HL-60 (cell line): Measurements from ENCODE around the gene CHRM5.

Experiments used
- DNase-seq, 2 experiments: peaks; one replicate each; pipeline ENCODE4 v3.0.0-alpha.2; 2010 to 2020; ENCODE audit warnings: low read depth in 1 of 2, low spot score in 1 of 2
- H3K27ac ChIP-seq: fragments of 250-450 bp; sonication (Bioruptor Pico); replicated peaks from 2 replicates; pipeline ENCODE4 v1.5.1; 2020; ENCODE audit warnings: mild to moderate bottlenecking, moderate library complexity
- H3K27me3 ChIP-seq: fragments of 250-450 bp; sonication (Bioruptor Pico); 2 replicates; pipeline ENCODE4 v1.5.1; 2021; ENCODE audit warnings: mild to moderate bottlenecking, moderate library complexity; ENCODE audit not compliant: insufficient read depth, poor library complexity, severe bottlenecking
- H3K4me3 ChIP-seq: replicated peaks from 2 replicates; pipeline ENCODE4 v1.5.1; 2011; ENCODE audit warnings: mild to moderate bottlenecking, control low read depth, low read length; ENCODE audit not compliant: insufficient read depth
- GABPA ChIP-seq: IDR thresholded peaks from 2 replicates; pipeline ENCODE4 v1.6.1; 2012; ENCODE audit warnings: low read depth
- POLR2AphosphoS5 ChIP-seq: IDR thresholded peaks from 2 replicates; pipeline ENCODE4 v1.6.1; 2012; ENCODE audit warnings: low read depth
- REST ChIP-seq: IDR thresholded peaks from 2 replicates; pipeline ENCODE4 v1.6.1; 2012; ENCODE audit warnings: low read depth; ENCODE audit not compliant: insufficient replicate concordance
- SPI1 ChIP-seq: IDR thresholded peaks from 2 replicates; pipeline ENCODE4 v1.6.1; 2012; ENCODE audit warnings: low read depth, mild to moderate bottlenecking, borderline replicate concordance
- TF ChIP-seq, protein P1 (sequence below): IDR thresholded peaks from one replicate; pipeline ENCODE4 v1.5.1; 2011; ENCODE audit warnings: low read length, control low read depth, inconsistent platforms; ENCODE audit not compliant: insufficient read depth

The CHRM5 gene

DNA sequence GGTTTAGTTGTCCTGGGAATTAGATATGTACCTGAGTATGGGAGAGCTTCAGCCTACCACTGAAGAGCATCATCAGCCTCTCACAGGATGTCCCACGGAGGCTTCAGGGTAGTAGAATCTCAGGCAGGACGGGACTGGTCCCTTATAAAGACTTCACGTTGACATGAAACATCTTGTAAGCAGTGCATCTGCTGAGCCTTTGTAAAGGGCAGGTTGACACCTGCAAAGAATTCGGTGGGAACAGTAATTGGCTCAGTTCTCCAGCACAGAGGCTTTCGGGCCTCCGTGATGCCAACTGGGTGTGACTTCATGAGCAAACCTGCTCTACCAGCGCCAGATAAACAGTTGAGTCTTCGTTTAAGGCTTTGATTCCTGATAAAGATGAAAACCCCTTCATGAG lies 97.6 kb downstream of the CHRM5 start:
- Histone ChIP-seq H3K4me3 (no peak overlapping the region), H3K27ac (no peak overlapping the region), H3K27me3 (no peaks in the 10 kb centered on the region)
- TF ChIP-seq POLR2AphosphoS5 = no peak
- TF ChIP-seq SPI1 = no peak
- no peak for TF ChIP-seq GABPA
- TF ChIP-seq, protein P1, sequence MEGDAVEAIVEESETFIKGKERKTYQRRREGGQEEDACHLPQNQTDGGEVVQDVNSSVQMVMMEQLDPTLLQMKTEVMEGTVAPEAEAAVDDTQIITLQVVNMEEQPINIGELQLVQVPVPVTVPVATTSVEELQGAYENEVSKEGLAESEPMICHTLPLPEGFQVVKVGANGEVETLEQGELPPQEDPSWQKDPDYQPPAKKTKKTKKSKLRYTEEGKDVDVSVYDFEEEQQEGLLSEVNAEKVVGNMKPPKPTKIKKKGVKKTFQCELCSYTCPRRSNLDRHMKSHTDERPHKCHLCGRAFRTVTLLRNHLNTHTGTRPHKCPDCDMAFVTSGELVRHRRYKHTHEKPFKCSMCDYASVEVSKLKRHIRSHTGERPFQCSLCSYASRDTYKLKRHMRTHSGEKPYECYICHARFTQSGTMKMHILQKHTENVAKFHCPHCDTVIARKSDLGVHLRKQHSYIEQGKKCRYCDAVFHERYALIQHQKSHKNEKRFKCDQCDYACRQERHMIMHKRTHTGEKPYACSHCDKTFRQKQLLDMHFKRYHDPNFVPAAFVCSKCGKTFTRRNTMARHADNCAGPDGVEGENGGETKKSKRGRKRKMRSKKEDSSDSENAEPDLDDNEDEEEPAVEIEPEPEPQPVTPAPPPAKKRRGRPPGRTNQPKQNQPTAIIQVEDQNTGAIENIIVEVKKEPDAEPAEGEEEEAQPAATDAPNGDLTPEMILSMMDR = no peak
- no peak for TF ChIP-seq REST
- no peak for DNase-seq

DNA sequence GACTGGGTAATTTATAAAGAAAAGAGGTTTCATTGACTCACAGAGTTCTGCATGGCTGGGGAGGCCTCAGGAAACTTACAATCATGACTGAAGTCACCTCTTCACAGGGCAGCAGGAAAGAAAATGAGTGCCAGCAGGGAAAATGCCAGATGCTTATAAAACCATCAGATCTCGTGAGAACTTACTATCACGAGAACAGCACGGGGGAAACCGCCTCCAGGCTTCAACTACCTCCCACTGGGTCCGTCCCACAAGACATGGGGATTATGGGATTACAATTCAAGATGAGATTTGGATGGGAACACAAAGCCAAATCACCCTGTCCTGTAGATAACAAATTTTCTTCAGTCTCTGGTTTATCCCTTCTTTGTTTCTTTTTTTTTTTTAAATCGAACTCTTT lies 101.7 kb downstream of the CHRM5 start:
- DNase-seq = no peak
- no peak overlapping the region for H3K27ac ChIP-seq
- TF ChIP-seq, protein P1 = no peak
- no peaks in the 10 kb centered on the region for H3K27me3 ChIP-seq
- no peak overlapping the region for H3K4me3 ChIP-seq

DNA sequence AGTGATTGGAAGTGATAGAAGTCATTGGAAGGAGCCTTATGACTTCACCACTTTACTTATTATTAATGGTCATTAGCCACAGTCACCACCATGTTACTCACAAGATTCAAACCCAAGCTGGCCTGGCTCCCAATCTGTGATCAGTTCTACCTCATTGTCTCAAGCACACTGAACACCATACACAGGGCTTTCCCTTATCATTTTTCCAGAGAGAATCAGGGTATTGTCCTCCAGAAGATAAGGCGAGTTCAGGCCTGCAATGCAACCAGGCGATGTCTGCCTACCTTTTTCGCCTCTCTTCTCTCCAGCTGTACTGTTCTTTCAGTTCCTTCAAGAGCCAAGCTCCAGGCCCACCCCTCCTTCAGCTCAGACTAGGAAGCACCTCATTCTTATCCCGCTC lies 108.5 kb downstream of the CHRM5 start:
- TF ChIP-seq SPI1 (no peak), POLR2AphosphoS5 (no peak), REST (no peak), GABPA (no peak)
- TF ChIP-seq, protein P1 = no peak
- DNase-seq = no peak
- Histone ChIP-seq H3K4me3 (no peak overlapping the region), H3K27ac (no peak overlapping the region), H3K27me3 (no peaks in the 10 kb centered on the region)

DNA sequence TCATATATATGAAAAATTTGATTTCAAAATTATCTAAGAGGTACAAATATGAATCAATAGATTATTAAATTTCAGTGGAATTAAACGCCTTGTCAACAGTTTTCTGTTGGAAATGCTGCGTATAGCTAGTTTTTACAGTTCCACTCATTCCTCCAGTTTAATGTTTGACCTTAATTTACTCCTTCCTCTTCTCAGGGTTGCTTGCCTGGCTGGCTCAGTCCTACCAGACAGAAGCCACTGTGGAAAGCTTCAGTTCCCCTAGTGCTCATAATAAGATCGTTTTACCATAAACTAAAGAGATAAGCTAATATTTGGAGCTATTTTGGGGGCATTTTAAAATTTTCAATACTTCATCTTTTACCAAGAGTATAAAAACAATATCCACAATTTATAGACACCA lies 110.6 kb downstream of the CHRM5 start:
- no peak for DNase-seq
- Histone ChIP-seq H3K4me3 (no peak overlapping the region), H3K27me3 (no peaks in the 10 kb centered on the region), H3K27ac (no peak overlapping the region)
- TF ChIP-seq, protein P1 = no peak
- TF ChIP-seq POLR2AphosphoS5 (no peak), GABPA (no peak), REST (no peak), SPI1 (no peak)
